ENCODE results near the gene NSUN6.

The NSUN6 gene

GRCh38 chr10:18561861-18562551, 89.4 kb downstream of the NSUN6 start:
- DNase-seq (ENCODE audit: low read depth), result no peak

GRCh38 chr10:18557960-18558359, 93.4 kb downstream of the NSUN6 start:
- no peak for DNase-seq (ENCODE audit: low read depth)

DNA sequence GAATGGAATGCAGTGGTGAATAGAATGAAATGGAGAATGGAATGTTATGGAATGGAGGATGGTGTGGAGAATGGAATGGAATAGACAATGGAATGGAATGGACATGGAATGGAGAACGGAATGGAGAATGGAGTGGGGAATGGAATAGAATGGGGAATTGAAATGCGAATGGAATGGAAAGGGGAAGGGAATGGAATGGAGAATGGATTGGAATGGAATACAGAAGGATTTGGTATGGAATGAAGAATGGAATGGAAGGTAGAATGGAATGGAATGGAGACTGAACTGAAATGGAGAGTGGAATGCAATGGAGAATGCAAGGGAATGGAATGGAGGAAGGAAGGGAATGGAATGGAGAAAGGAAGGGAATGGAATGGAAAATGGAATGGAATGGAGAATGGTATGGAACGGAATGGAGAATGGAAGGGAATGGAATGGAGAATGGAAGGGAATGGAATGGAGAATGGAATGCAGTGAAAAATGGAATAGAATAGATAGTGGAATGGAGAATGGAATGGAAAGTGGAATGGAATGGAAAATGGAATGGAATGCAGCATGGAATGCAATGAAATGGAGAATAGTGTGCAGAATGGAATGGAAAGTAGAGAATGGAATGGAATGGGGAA, 94.8 kb downstream of the NSUN6 start:
- DNase-seq (ENCODE audit: low read depth), result no peak

GRCh38 chr10:18554479-18554878, 96.9 kb downstream of the NSUN6 start:
- no peak for DNase-seq (ENCODE audit: low read depth)

DNA sequence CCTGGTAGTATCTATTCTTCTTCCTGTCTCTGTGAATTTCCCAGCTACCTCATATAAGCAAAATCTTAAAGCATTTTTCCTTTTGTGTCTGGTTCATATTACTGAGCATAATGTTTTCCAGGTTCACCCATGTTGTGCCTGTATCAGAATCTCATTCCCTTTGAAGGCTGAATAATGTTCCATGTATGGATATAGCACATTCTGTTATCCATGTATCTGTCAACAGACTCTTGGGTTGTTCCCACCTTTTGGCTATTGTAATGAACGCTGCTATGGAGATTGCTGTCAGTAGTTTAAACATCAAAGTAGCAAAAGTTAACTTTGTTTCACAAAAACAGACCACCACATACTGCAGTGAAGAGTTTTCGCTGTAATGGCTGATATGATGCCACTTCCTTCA, 99.9 kb downstream of the NSUN6 start:
- DNase-seq (ENCODE audit: low read depth), result no peak

- DNase-seq (ENCODE audit: low read depth), result no peak
Measured at GRCh38 chr10:18549105-18549504, 102.3 kb downstream of the NSUN6 start.

- DNase-seq (ENCODE audit: low read depth), result no peak
Measured at GRCh38 chr10:18545621-18546305, 105.6 kb downstream of the NSUN6 start.

DNA sequence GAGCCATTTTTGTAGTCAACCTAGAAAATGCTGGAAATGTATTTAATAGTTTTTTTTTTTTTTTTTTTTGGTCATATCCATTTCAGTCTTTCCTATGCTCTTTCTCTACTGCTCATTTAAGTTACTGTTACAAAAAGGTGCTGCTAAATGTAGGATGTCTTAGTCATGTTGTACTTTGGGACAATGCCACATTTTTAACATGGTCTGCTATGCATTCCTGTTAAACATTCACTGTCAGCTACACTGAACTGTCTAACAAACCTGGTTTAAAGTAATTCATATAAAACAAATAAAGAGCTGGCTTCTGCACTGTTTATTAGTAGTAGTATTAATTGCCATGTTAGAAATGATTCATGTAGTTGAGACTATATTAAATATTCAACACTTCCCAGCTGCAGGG, 108.6 kb downstream of the NSUN6 start:
- DNase-seq (ENCODE audit: low read depth), result no peak

GRCh38 chr10:18540195-18540594, 111.2 kb downstream of the NSUN6 start:
- DNase-seq (ENCODE audit: low read depth), result no peak

GRCh38 chr10:18539335-18539734, 112.1 kb downstream of the NSUN6 start:
- DNase-seq (ENCODE audit: low read depth), result no peak

DNA sequence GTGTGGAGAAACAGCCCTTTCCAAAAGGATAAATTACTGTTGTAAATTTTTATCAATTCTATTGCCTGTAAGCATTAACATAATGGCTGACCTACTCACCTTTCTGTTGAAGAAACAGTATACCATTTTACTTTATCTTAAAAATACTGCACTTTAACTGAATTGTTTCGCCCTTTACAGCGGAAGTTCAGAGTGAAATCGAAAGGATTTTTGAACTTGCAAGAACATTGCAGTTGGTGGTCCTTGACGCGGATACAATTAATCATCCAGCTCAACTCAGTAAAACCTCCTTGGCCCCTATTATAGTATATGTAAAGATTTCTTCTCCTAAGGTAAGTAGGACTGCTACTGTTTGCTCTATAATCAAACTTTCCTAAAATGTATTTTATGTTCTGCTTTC, 117.5 kb downstream of the NSUN6 start:
- no peak for DNase-seq (ENCODE audit: low read depth)

GRCh38 chr10:18532881-18533535, 118.4 kb downstream of the NSUN6 start:
- no peak for DNase-seq (ENCODE audit: low read depth)

- no peak for DNase-seq (ENCODE audit: low read depth)
Measured at GRCh38 chr10:18528292-18528691, 123.1 kb downstream of the NSUN6 start.

GRCh38 chr10:18527687-18528086, 123.7 kb downstream of the NSUN6 start:
- no peak for DNase-seq (ENCODE audit: low read depth)

GRCh38 chr10:18523858-18524257, 127.5 kb downstream of the NSUN6 start:
- DNase-seq (ENCODE audit: low read depth), result no peak

- DNase-seq (ENCODE audit: low read depth), result no peak
Measured at GRCh38 chr10:18523025-18523424, 128.4 kb downstream of the NSUN6 start.

DNA sequence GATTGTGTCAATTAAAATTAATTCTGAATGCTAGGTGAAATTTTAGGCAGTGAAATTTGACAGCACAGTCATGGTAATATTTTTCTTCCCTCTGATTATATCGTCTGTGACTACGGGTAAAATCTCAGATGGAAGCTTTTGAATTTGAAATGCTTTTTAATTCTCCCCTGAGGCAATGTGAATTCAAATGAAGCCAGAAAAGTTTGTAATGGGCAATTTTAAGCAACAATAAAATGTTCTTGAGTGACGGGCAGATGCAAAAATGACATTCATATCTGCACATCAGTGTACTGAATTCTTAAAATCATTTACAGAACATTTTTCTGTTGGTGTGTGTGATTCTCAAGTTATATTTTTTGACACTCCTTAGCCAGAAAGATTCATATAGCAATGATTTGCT, 134.5 kb downstream of the NSUN6 start:
- no peak for DNase-seq (ENCODE audit: low read depth)

DNA sequence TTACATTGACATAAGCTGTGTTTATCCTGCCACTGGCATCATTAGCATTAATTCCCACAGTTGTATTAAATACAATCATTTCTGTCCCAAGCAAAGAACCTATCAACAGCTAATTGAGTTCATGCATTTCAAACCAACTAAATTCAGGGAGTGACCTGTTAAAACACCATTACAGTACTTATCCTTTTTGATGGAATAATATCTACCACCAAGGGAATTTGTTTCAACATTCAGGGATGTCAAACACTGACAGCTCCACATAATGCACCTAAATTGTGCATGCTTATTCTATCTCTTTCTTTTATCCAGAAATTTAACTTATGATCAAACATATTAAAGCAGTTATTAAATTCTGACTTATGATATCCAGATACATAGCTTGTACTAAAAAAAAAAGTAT, 136.8 kb downstream of the NSUN6 start:
- DNase-seq (ENCODE audit: low read depth), result no peak

DNA sequence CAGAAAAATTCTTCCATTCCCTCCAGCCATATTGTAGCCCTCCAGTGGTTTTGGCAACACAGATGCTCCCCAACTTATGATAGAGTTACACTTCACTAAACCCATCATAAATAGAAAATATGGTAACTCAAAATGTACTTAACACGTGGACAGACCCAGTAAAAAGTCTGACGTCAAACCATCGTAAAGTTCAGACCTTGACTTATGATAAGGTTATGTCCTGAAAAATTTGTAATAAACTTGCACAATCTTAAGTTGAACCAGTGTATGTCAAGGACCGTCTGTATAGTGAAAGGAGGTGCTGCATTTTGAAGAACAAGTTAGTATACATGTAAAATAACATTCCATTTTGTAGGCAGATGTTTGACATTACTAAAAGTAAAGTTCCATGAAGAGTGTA, 142.8 kb downstream of the NSUN6 start:
- DNase-seq (ENCODE audit: low read depth), result no peak

DNA sequence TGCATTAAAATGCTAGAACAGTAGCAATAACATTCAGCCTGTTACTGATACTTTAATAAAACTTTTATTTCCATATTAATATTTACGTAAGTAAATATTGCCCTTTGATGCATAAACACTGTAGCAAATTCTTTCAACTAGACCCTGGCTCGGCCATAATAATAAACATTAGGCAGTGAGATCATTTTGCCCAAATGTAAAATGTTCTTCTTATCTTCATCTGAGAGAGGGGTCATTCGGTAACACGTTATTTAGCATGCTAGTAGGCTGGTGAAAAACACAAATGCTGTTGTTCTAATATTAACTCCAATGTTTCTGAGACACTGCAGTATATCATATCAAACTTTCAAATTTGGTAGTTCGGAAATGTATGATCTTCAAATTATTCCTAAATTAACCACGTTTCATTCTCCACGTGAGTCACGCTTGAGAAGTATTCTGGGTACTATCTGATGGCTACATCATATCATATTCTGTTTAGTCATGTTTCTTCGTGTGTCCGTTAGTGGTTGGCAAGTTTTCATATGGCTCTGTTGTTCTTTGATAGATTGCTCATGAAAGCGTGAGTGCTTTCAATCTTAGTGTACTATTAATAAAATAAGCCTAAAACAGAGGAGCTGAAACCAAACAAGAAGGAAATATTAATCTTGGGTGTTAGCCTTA, 145.8 kb downstream of the NSUN6 start:
- no peak for DNase-seq (ENCODE audit: low read depth)

DNA sequence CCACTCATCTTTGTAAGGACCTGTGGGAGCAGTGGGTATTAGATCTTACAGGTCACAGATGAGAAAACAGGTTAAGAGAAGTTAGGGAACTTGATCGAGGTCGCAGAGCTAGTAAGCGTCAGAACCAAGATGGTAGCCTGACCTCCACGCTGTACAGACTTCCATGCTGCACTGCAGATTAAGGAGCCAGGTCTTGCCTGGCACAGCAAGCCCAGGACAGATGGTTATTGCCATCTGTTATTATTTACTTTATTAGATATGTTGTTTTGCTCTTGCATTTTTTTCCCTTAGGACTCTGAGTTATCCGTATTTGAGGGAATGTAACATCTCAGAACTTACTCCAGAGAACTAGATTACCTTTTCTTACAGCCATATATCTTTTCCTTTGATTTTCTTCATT, 147.2 kb downstream of the NSUN6 start:
- no peak for DNase-seq (ENCODE audit: low read depth)

- DNase-seq (ENCODE audit: low read depth), result no peak
Measured at GRCh38 chr10:18501629-18502028, 149.8 kb downstream of the NSUN6 start.
